T-cell (primary cell): ENCODE results near the gene DNASE2. TPM values are rescaled to one million over a fixed set of nuclear protein-coding genes. Genes with fewer than 3 reads are reported as not detected.
"Not testable (repeated sequence)": the region's sequence is repeated elsewhere in the genome, so short reads cannot be mapped to it uniquely, and the experiment has no call there.

Experiments
- ATAC-seq, 4 experiments: fragments of 200-7000 bp in 3 of 4; fragments of 150-1000 bp in 1 of 4; cut with Tn5 transposase; replicated peaks in 1 of 4; 1 replicate in 3 of 4; 2 replicates in 1 of 4; pipeline ENCODE4 v1.10.0; 2021; ENCODE audit warnings: moderate library complexity in 3 of 4, mild to moderate bottlenecking in 2 of 4, moderate number of reproducible peaks in 1 of 4
- CTCF ChIA-PET, 2 donors: fragments of 300-600 bp; sonication (Branson Sonifier 250); formaldehyde crosslinking; loops; one replicate each; lab custom pipeline; 2022; ENCODE audit warnings: antibody characterized with exemption in 2 of 2; lab: Charles Lee
- POLR2A ChIA-PET, 2 donors: fragments of 300-600 bp; sonication (Branson Sonifier 250); formaldehyde crosslinking; loops; one replicate each; lab custom pipeline; 2022; ENCODE audit warnings: antibody characterized with exemption in 2 of 2; lab: Charles Lee
- DNase-seq, 35 experiments: peaks; one replicate each; pipeline versions ENCODE4 v3.0.0 to v3.0.0-alpha.2; 2013 to 2023
- H3K27ac ChIP-seq: one replicate; pipeline ENCODE4 v1.5.1; 2013; ENCODE audit warnings: low read length
- H3K27me3 ChIP-seq, 2 experiments: replicated peaks in 1 of 2; 1 replicate in 1 of 2; 2 replicates in 1 of 2; pipeline versions ENCODE4 v1.6.1 to v1.7.0; 2013; ENCODE audit warnings: low read length in 1 of 2, mixed read lengths in 1 of 2; ENCODE audit not compliant: control insufficient read depth in 2 of 2, insufficient read depth in 2 of 2; ENCODE audit errors: extremely low read depth in 1 of 2
- H3K36me3 ChIP-seq, 2 donors: 1 replicate in 1 of 2; 2 replicates in 1 of 2; pipeline versions ENCODE4 v1.6.1 to v1.7.0; 2013; ENCODE audit warnings: low read length in 1 of 2; ENCODE audit not compliant: control insufficient read depth in 2 of 2, insufficient read depth in 1 of 2; ENCODE audit errors: extremely low read depth in 1 of 2
- H3K4me1 ChIP-seq, 2 experiments: 1 replicate in 1 of 2; 2 replicates in 1 of 2; pipeline versions ENCODE4 v1.6.1 to v1.7.0; 2013; ENCODE audit warnings: low read length in 2 of 2, mixed read lengths in 1 of 2; ENCODE audit not compliant: insufficient read depth in 2 of 2, control insufficient read depth in 1 of 2; ENCODE audit errors: extremely low read depth in 1 of 2
- H3K4me3 ChIP-seq, 2 donors: 1 replicate in 1 of 2; 2 replicates in 1 of 2; pipeline versions ENCODE4 v1.5.1 to v1.7.0; 2013; ENCODE audit warnings: mild to moderate bottlenecking in 2 of 2, low read length in 1 of 2, moderate library complexity in 1 of 2; ENCODE audit not compliant: control insufficient read depth in 1 of 2; ENCODE audit errors: extremely low read depth in 1 of 2
- H3K9me3 ChIP-seq: 2 replicates; pipeline ENCODE4 v1.7.0; 2013
- H3K27ac Mint-ChIP-seq, 2 donors: one replicate each; pipeline ENCODE4 v1.8.0; 2020 to 2021; ENCODE audit warnings: mild to moderate bottlenecking in 2 of 2, mixed read lengths in 2 of 2
- H3K27me3 Mint-ChIP-seq, 2 donors: one replicate each; pipeline ENCODE4 v1.8.0; 2021 to 2022; ENCODE audit warnings: mixed read lengths in 2 of 2
- H3K36me3 Mint-ChIP-seq: one replicate; pipeline ENCODE4 v1.8.0; 2021; ENCODE audit warnings: mixed read lengths
- H3K4me1 Mint-ChIP-seq, 3 donors: one replicate each; pipeline ENCODE4 v1.8.0; 2020 to 2022; ENCODE audit warnings: mixed read lengths in 3 of 3, mild to moderate bottlenecking in 1 of 3
- H3K4me3 Mint-ChIP-seq, 3 donors: one replicate each; pipeline ENCODE4 v1.8.0; 2020 to 2022; ENCODE audit warnings: mild to moderate bottlenecking in 3 of 3, mixed read lengths in 3 of 3, moderate library complexity in 3 of 3
- H3K9me3 Mint-ChIP-seq, 3 donors: one replicate each; pipeline ENCODE4 v1.8.0; 2020 to 2022; ENCODE audit warnings: mixed read lengths in 3 of 3
- WGBS: methylation state at CpG from one replicate; pipeline ENCODE4 v1.1.5; 2013; ENCODE audit warnings: missing lambda C conversion rate; ENCODE audit not compliant: insufficient coverage; 5-methylcytosine and 5-hydroxymethylcytosine counted together
- total RNA-seq, 35 experiments: library from RNA in 6 of 35; stranded (reverse) in 6 of 35; fragments of 120-200 nt in 1 of 35; gene quantifications; one replicate each; pipeline versions ENCODE4 v1.2.1 to v1.2.4 and lab custom pipeline; 2013 to 2026

The DNASE2 gene
- total RNA-seq, 5 donors from 2014 or later (not counting 1 experiment from before 2014, with no cell fraction given): 13.4 to 32.1 (median 26.5) TPM

- no peak for ATAC-seq
Measured at GRCh38 chr19:12918253-12918652, 37.0 kb upstream of the DNASE2 start.

GRCh38 chr19:12915860-12916259 is 34.6 kb upstream of the DNASE2 start:
- H3K9me3 ChIP-seq, H3K27me3 ChIP-seq, H3K9me3 Mint-ChIP-seq, DNase-seq, H3K36me3 ChIP-seq, H3K27ac ChIP-seq, H3K27me3 Mint-ChIP-seq, H3K36me3 Mint-ChIP-seq, ATAC-seq, H3K4me3 ChIP-seq: not testable (repeated sequence)
- Mint-ChIP-seq H3K27ac (peak overlapping the region; percentile 52 to 65), H3K4me3 (peak overlapping the region in 1 of 3 donors; percentile 15), H3K4me1 (peaks cover 32 to 46% (median 38%) of the 10 kb centered on the region in 3 donors)
- CTCF ChIA-PET: interaction anchor here in 1 of 2 donors (0.5 kb wide), 1 partner anchor 633 kb away, joined by 3 read pairs; no protein-coding TSS in a partner anchor
- peaks cover 8 to 43% of the 10 kb centered on the region in 2 experiments for H3K4me1 ChIP-seq
- POLR2A ChIA-PET: interaction anchor here in 1 of 2 donors (0.7 kb wide), 1 partner anchor 86 kb away, joined by 6 read pairs; no protein-coding TSS in a partner anchor
- 85% methylated on average over 4 of the region's 4 CpGs for WGBS

More at GRCh38 chr19:12918253-12918652, 37.0 kb upstream of the DNASE2 start:
- Mint-ChIP-seq H3K27ac (peak overlapping the region in 1 of 2 donors; percentile 71), H3K4me3 (peak overlapping the region in 1 of 3 donors; percentile 76), H3K4me1 (peaks cover 29 to 42% (median 34%) of the 10 kb centered on the region in 3 donors), H3K9me3 (no peaks in the 10 kb centered on the region), H3K36me3 (peaks cover 11% of the 10 kb centered on the region), H3K27me3 (no peaks in the 10 kb centered on the region)
- POLR2A ChIA-PET: no interaction called here
- Histone ChIP-seq H3K4me3 (no peak overlapping the region), H3K27me3 (peaks cover 0 to 4% of the 10 kb centered on the region in 2 experiments), H3K36me3 (peaks cover 3 to 11% of the 10 kb centered on the region in 2 donors), H3K4me1 (peaks cover 8 to 39% of the 10 kb centered on the region in 2 experiments), H3K27ac (no peak overlapping the region), H3K9me3 (no peaks in the 10 kb centered on the region)
- no peak for DNase-seq
- CTCF ChIA-PET: no interaction called here
- WGBS: 95% methylated on average over 13 of the region's 14 CpGs

GRCh38 chr19:12913851-12914690 is 32.8 kb upstream of the DNASE2 start:
- Mint-ChIP-seq H3K27ac (peak overlapping the region; percentile 97), H3K9me3 (no peaks in the 10 kb centered on the region), H3K4me3 (peak overlapping the region; percentile 48 to 80 (median 49)), H3K36me3 (no peaks in the 10 kb centered on the region), H3K27me3 (no peaks in the 10 kb centered on the region), H3K4me1 (peaks cover 27 to 37% (median 29%) of the 10 kb centered on the region in 3 donors)
- CTCF ChIA-PET: interaction anchor here (0.5 to 1.4 kb wide), 5 partner anchors 20 to 263 kb away, joined by 3 to 4 read pairs (median 3); no protein-coding TSS in a partner anchor
- WGBS: 25% methylated on average over 4 of the region's 12 CpGs
- no peaks in the 10 kb centered on the region for H3K9me3 ChIP-seq
- peaks cover 8 to 38% of the 10 kb centered on the region in 2 experiments for H3K4me1 ChIP-seq
- H3K36me3 ChIP-seq: no peaks in the 10 kb centered on the region
- H3K4me3 ChIP-seq: no peak overlapping the region
- ATAC-seq (peak; percentile 83 to 93 (median 93)), DNase-seq (peak; percentile 43 to 76 (median 61))
- H3K27ac ChIP-seq: peak overlapping the region; percentile 72
- POLR2A ChIA-PET: interaction anchor here (0.6 to 0.8 kb wide), 3 partner anchors 43 to 1174 kb away, joined by 3 to 9 read pairs (median 4); no protein-coding TSS in a partner anchor
- peaks cover 0 to 4% of the 10 kb centered on the region in 2 experiments for H3K27me3 ChIP-seq

- H3K4me3 Mint-ChIP-seq: peak overlapping the region in 1 of 3 donors; percentile 80
- peaks cover 20 to 32% (median 25%) of the 10 kb centered on the region in 3 donors for H3K4me1 Mint-ChIP-seq
- Histone ChIP-seq H3K27ac (peak overlapping the region; percentile 72), H3K9me3 (no peaks in the 10 kb centered on the region), H3K27me3 (peaks cover 0 to 2% of the 10 kb centered on the region in 2 experiments), H3K4me1 (peaks cover 8 to 28% of the 10 kb centered on the region in 2 experiments), H3K36me3 (no peaks in the 10 kb centered on the region), H3K4me3 (no peak overlapping the region)
- CTCF ChIA-PET: interaction anchor here (0.5 to 1.4 kb wide), 5 partner anchors 21 to 236 kb away, joined by 3 to 4 read pairs (median 3); partner anchors contain the start of gene GCDH (in 1 of the 2)
- WGBS: 87% methylated on average over 21 of the region's 22 CpGs
- peak overlapping the region; percentile 97 for H3K27ac Mint-ChIP-seq
- ATAC-seq (no peak), DNase-seq (no peak)
- POLR2A ChIA-PET: interaction anchor here (0.7 to 0.8 kb wide), 3 partner anchors 28 to 187 kb away, joined by 3 to 4 read pairs (median 3); no protein-coding TSS in a partner anchor
- H3K27me3 Mint-ChIP-seq: no peaks in the 10 kb centered on the region
- H3K9me3 Mint-ChIP-seq: no peaks in the 10 kb centered on the region
- no peaks in the 10 kb centered on the region for H3K36me3 Mint-ChIP-seq
Measured at GRCh38 chr19:12913011-12913561, 31.8 kb upstream of the DNASE2 start.

GRCh38 chr19:12912571-12912970 is 31.3 kb upstream of the DNASE2 start:
- Histone ChIP-seq H3K9me3 (no peaks in the 10 kb centered on the region), H3K36me3 (no peaks in the 10 kb centered on the region), H3K27me3 (no peaks in the 10 kb centered on the region), H3K27ac (no peak overlapping the region), H3K4me1 (peaks cover 8 to 27% of the 10 kb centered on the region in 2 experiments), H3K4me3 (no peak overlapping the region)
- no peak for DNase-seq
- no peak for ATAC-seq
- 100% methylated on average over 3 of the region's 4 CpGs for WGBS
- Mint-ChIP-seq H3K27ac (peak overlapping the region; percentile 34 to 69), H3K9me3 (no peaks in the 10 kb centered on the region), H3K4me3 (no peak overlapping the region), H3K4me1 (peaks cover 20 to 32% (median 25%) of the 10 kb centered on the region in 3 donors), H3K36me3 (no peaks in the 10 kb centered on the region), H3K27me3 (no peaks in the 10 kb centered on the region)
- CTCF ChIA-PET: interaction anchor here in 1 of 2 donors (0.7 kb wide), 1 partner anchor 21 kb away, joined by 4 read pairs; the partner anchor contains the start of gene GCDH
- POLR2A ChIA-PET: interaction anchor here in 1 of 2 donors (0.7 kb wide), 1 partner anchor 28 kb away, joined by 3 read pairs; no protein-coding TSS in a partner anchor

GRCh38 chr19:12907166-12907565 is 25.9 kb upstream of the DNASE2 start:
- no peaks in the 10 kb centered on the region for H3K9me3 ChIP-seq
- Mint-ChIP-seq H3K4me3 (no peak overlapping the region), H3K4me1 (peaks cover 0 to 1% (median 0%) of the 10 kb centered on the region in 3 donors), H3K27me3 (no peaks in the 10 kb centered on the region), H3K9me3 (no peaks in the 10 kb centered on the region), H3K36me3 (no peaks in the 10 kb centered on the region), H3K27ac (no peak overlapping the region)
- no peaks in the 10 kb centered on the region for H3K27me3 ChIP-seq
- no peak overlapping the region for H3K27ac ChIP-seq
- no peaks in the 10 kb centered on the region for H3K4me1 ChIP-seq
- no peak overlapping the region for H3K4me3 ChIP-seq
- ATAC-seq (no peak), DNase-seq (no peak)
- ChIA-PET POLR2A (no interaction called here), CTCF (no interaction called here)
- no peaks in the 10 kb centered on the region for H3K36me3 ChIP-seq
- WGBS: 94% methylated on average over 6 of the region's 9 CpGs
